CD4-positive, alpha-beta T cell (primary cell): ENCODE data around the gene ANO8. TPM values are rescaled to one million over a fixed set of nuclear protein-coding genes. Genes with fewer than 3 reads are reported as not detected.

Experiments
- ATAC-seq: fragments of 200-7000 bp; cut with Tn5 transposase; one replicate; pipeline ENCODE4 v1.10.0; 2022; ENCODE audit warnings: mild to moderate bottlenecking; ENCODE audit not compliant: poor library complexity
- CTCF ChIA-PET: fragments of 350-600 bp; sonication (Branson Sonifier 250); formaldehyde crosslinking; loops from one replicate; lab custom pipeline; 2021; ENCODE audit warnings: antibody characterized with exemption, inconsistent platforms; lab: Charles Lee
- POLR2A ChIA-PET: fragments of 350-600 bp; sonication (Branson Sonifier 250); formaldehyde crosslinking; loops from one replicate; lab custom pipeline; 2021; ENCODE audit warnings: antibody characterized with exemption, inconsistent platforms; lab: Charles Lee
- DNase-seq, 14 experiments: peaks; one replicate each; pipeline ENCODE4 v3.0.0-alpha.2; 2013 to 2020; ENCODE audit warnings: mixed read lengths in 2 of 14
- H3K27ac ChIP-seq, 2 donors: one replicate each; pipeline versions ENCODE4 v1.5.1 to v1.7.0; 2013; ENCODE audit warnings: low read length in 2 of 2, low read depth in 1 of 2, mild to moderate bottlenecking in 1 of 2
- H3K27me3 ChIP-seq, 2 experiments: 1 replicate in 1 of 2; 2 replicates in 1 of 2; pipeline versions ENCODE4 v1.6.1 to v1.7.0; 2013; ENCODE audit warnings: low read length in 2 of 2, control low read depth in 1 of 2, mild to moderate bottlenecking in 1 of 2, moderate library complexity in 1 of 2; ENCODE audit not compliant: insufficient read depth in 2 of 2, control insufficient read depth in 1 of 2
- H3K36me3 ChIP-seq: one replicate; pipeline ENCODE4 v1.6.1; 2013; ENCODE audit warnings: low read length, control low read depth; ENCODE audit not compliant: insufficient read depth
- H3K4me1 ChIP-seq: one replicate; pipeline ENCODE4 v1.6.1; 2013; ENCODE audit warnings: low read length, control low read depth; ENCODE audit not compliant: insufficient read depth
- H3K4me3 ChIP-seq: one replicate; pipeline ENCODE4 v1.5.1; 2013; ENCODE audit warnings: mild to moderate bottlenecking, low read length, moderate library complexity
- H3K9me3 ChIP-seq, 2 experiments: 1 replicate in 1 of 2; 2 replicates in 1 of 2; pipeline versions ENCODE4 v1.6.1 to v1.7.0; 2013; ENCODE audit warnings: low read length in 2 of 2, mild to moderate bottlenecking in 2 of 2, control low read depth in 1 of 2, moderate library complexity in 1 of 2; ENCODE audit not compliant: control insufficient read depth in 1 of 2, insufficient read depth in 1 of 2
- H3K27ac Mint-ChIP-seq: one replicate; pipeline ENCODE4 v1.8.0; 2020; ENCODE audit warnings: mixed read lengths
- H3K27me3 Mint-ChIP-seq: one replicate; pipeline ENCODE4 v1.8.0; 2021; ENCODE audit warnings: mixed read lengths
- H3K36me3 Mint-ChIP-seq: one replicate; pipeline ENCODE4 v1.8.0; 2021; ENCODE audit warnings: low read depth, mixed read lengths
- H3K4me1 Mint-ChIP-seq: one replicate; pipeline ENCODE4 v1.8.0; 2021; ENCODE audit warnings: low read depth, mixed read lengths
- H3K4me3 Mint-ChIP-seq: one replicate; pipeline ENCODE4 v1.8.0; 2020; ENCODE audit warnings: mild to moderate bottlenecking, mixed read lengths
- H3K9me3 Mint-ChIP-seq: one replicate; pipeline ENCODE4 v1.8.0; 2020; ENCODE audit warnings: mixed read lengths
- intact Hi-C, 2 experiments: fragments of 100-400 bp; cut with DNase I in 1 of 2; cut with micrococcal nuclease in 1 of 2; formaldehyde crosslinking; loops; one replicate each; pipeline versions ENCODE4 v1.15.1 to v1.9.0; 2023 to 2025; cut with DNase I, micrococcal nuclease
- total RNA-seq, 174 experiments: library from RNA in 2 of 174; stranded (reverse) in 2 of 174; gene quantifications; one replicate each; pipeline ENCODE4 v1.2.3 and lab custom pipeline; 2021 to 2026
- TF ChIP-seq, protein P1 (sequence below): fragments of 200-600 bp; IDR thresholded peaks from one replicate; pipeline ENCODE4 v1.8.0; 2022; ENCODE audit warnings: antibody characterized with exemption, mild to moderate bottlenecking

The ANO8 gene
- total RNA-seq, 2 experiments from 2014 or later: 15.3 TPM

DNA sequence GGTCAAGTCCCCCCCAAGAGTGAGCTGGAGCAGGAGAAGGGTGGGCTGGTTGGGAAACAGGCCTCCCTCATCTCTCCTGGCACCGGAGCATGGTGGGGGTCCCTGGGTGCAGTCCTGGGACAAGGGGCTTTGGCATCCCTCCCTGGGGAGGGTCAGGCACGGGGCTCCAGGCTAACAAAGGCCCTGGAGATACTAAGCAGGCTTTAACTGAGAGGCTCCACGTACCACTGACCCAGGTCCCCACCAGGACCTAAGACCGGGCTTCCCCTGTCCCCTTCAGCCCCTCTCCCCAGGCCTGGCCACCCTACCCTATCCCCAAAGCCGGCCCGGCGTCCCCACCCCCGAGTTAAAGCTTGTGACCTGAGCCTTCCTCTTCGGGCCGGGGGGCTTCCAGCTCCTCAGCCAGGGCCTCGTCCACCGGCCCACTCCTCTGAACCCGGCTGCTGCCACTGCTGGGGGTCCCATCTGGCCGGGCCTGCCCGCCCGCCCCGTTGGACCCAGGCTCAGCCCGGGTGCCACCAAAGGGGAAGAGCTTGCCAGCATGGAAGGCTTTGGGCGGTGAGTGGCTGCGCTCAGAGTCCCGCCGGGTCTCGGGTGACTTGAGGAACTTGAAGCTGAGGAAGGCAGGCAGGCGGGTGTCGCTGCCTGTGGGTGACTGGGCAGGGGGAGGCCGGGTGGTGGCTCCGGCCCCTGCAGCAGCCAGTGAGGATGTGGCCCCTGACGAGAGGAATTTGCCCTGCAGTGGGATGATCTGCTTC is 10.1 kb downstream of the ANO8 start:
- no peak overlapping the region for H3K4me3 Mint-ChIP-seq
- CTCF ChIA-PET: no interaction called here
- TF ChIP-seq, protein P1, sequence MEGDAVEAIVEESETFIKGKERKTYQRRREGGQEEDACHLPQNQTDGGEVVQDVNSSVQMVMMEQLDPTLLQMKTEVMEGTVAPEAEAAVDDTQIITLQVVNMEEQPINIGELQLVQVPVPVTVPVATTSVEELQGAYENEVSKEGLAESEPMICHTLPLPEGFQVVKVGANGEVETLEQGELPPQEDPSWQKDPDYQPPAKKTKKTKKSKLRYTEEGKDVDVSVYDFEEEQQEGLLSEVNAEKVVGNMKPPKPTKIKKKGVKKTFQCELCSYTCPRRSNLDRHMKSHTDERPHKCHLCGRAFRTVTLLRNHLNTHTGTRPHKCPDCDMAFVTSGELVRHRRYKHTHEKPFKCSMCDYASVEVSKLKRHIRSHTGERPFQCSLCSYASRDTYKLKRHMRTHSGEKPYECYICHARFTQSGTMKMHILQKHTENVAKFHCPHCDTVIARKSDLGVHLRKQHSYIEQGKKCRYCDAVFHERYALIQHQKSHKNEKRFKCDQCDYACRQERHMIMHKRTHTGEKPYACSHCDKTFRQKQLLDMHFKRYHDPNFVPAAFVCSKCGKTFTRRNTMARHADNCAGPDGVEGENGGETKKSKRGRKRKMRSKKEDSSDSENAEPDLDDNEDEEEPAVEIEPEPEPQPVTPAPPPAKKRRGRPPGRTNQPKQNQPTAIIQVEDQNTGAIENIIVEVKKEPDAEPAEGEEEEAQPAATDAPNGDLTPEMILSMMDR: no peak

DNA sequence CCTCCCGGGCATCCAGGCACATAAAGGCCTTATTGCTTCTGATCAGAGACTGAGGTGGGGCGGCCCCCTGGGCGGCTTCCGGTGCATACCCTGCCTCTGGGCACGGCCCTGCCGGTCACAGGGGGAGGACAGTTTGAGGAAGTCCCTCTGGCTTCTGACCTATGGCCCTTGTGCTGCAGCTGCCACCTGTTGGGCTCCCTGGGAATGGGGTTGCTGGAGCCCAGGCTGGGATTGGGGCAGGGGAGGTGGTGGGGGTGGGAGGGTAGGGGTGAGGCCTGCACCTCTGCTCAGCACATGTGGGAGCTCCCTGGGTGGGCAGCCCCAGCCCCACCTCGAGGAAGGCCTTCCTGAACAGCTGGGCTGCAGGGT is 10.7 kb downstream of the ANO8 start:
- H3K4me3 Mint-ChIP-seq: peak overlapping the region; percentile 38
- ATAC-seq (no peak), DNase-seq (peak in 4 of 14 experiments; percentile 20 to 46 (median 40))
- ChIA-PET POLR2A (no interaction called here), CTCF (no interaction called here)
- H3K9me3 Mint-ChIP-seq: no peaks in the 10 kb centered on the region
- no peak overlapping the region for H3K27ac Mint-ChIP-seq
- peaks cover 24% of the 10 kb centered on the region for H3K36me3 Mint-ChIP-seq
- peaks cover 0 to 7% of the 10 kb centered on the region in 2 experiments for H3K9me3 ChIP-seq
- H3K4me3 ChIP-seq: no peak overlapping the region
- peaks cover 28% of the 10 kb centered on the region for H3K36me3 ChIP-seq
- TF ChIP-seq, protein P1: no peak
- H3K4me1 Mint-ChIP-seq: peaks cover 7% of the 10 kb centered on the region
- no peak overlapping the region for H3K27ac ChIP-seq
- no peaks in the 10 kb centered on the region for H3K27me3 Mint-ChIP-seq
- intact Hi-C loops: no loop called here
- peaks cover 15% of the 10 kb centered on the region for H3K4me1 ChIP-seq
- no peaks in the 10 kb centered on the region for H3K27me3 ChIP-seq

More for the DNA sequence above, 10.1 kb downstream of the ANO8 start:
- intact Hi-C loops: no loop called here
- Histone ChIP-seq H3K27ac (no peak overlapping the region), H3K27me3 (no peaks in the 10 kb centered on the region), H3K4me1 (peaks cover 21% of the 10 kb centered on the region), H3K36me3 (peaks cover 22% of the 10 kb centered on the region), H3K9me3 (peaks cover 0 to 7% of the 10 kb centered on the region in 2 experiments), H3K4me3 (no peak overlapping the region)
- no peaks in the 10 kb centered on the region for H3K9me3 Mint-ChIP-seq
- H3K4me1 Mint-ChIP-seq: peaks cover 10% of the 10 kb centered on the region
- no peak overlapping the region for H3K27ac Mint-ChIP-seq
- peaks cover 19% of the 10 kb centered on the region for H3K36me3 Mint-ChIP-seq
- DNase-seq (no peak), ATAC-seq (no peak)
- no peaks in the 10 kb centered on the region for H3K27me3 Mint-ChIP-seq
- POLR2A ChIA-PET: no interaction called here

DNA sequence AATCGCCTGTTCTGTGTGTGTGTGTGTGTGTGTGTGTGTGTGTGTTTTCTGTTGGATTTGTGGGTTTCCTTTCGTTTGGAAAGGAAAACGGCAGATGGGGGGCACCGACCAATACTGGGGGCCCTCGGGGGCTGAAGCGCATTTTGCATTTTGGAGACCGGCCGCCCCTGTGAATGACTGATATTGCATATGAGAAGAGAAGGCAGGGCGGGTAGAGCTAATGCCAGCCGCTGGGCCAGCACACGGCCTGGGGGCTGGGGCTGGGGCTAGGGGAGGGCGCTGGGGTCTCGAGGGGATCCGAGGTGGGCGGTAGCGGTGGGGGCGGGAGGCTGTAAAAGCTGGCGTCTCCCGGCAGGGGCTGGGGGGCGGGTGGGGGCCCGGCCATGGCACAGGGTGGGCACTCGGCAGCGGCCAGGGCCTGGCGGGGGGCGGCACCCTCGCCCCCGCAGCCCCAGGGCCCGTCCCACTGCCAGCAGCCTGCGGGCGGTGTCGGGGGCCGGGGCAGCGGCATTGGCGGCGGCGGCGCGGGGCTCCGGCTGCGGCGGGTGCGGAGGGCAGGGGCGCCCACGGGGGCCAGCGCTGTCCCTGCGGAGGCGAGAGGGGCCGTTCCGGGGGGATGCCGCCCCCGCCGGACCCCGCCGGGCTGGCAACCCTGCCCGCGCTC is 11.2 kb downstream of the ANO8 start:
- TF ChIP-seq, protein P1: no peak
- no peak overlapping the region for H3K4me3 ChIP-seq
- Mint-ChIP-seq H3K9me3 (no peaks in the 10 kb centered on the region), H3K4me1 (peaks cover 6% of the 10 kb centered on the region), H3K27ac (no peak overlapping the region), H3K36me3 (peaks cover 24% of the 10 kb centered on the region), H3K27me3 (no peaks in the 10 kb centered on the region), H3K4me3 (peak overlapping the region; percentile 34)
- intact Hi-C loops: no loop called here
- DNase-seq: no peak
- ChIA-PET CTCF (no interaction called here), POLR2A (no interaction called here)
- H3K4me1 ChIP-seq: peaks cover 12% of the 10 kb centered on the region
- ATAC-seq: no peak
- no peak overlapping the region for H3K27ac ChIP-seq
- H3K36me3 ChIP-seq: peaks cover 31% of the 10 kb centered on the region
- H3K9me3 ChIP-seq: peaks cover 0 to 7% of the 10 kb centered on the region in 2 experiments
- H3K27me3 ChIP-seq: no peaks in the 10 kb centered on the region
